Adrenal gland (tissue), 19 donors: ENCODE measurements around the gene NAP1L5. TPM values are rescaled to one million over a fixed set of nuclear protein-coding genes. Genes with fewer than 3 reads are reported as not detected.

Experiments used
- DNase-seq, 7 donors: peaks; one replicate each; pipeline ENCODE4 v3.0.0-alpha.2; 2019 to 2020
- H3K27ac ChIP-seq, 5 donors: fragments of 200-600 bp; sonication (generic) in 4 of 5; 1 replicate in 3 of 5; 2 replicates in 2 of 5; pipeline versions ENCODE4 v1.5.1 to v1.8.0; 2016 to 2020; ENCODE audit warnings: mild to moderate bottlenecking in 1 of 5
- H3K27me3 ChIP-seq: fragments of 200-600 bp; 2 replicates; pipeline ENCODE4 v1.8.0; 2021
- H3K36me3 ChIP-seq, 2 donors: fragments of 200-600 bp; replicated peaks in 1 of 2; 1 replicate in 1 of 2; 2 replicates in 1 of 2; pipeline versions ENCODE4 v1.5.1 to v1.8.0; 2018 to 2022
- H3K4me1 ChIP-seq, 2 donors: fragments of 200-600 bp; replicated peaks in 1 of 2; 1 replicate in 1 of 2; 2 replicates in 1 of 2; pipeline versions ENCODE4 v1.5.1 to v1.8.0; 2018 to 2021
- H3K4me3 ChIP-seq, 4 donors: fragments of 200-600 bp; sonication (generic) in 3 of 4; one replicate each; pipeline ENCODE4 v1.5.1; 2016 to 2018
- H3K9me3 ChIP-seq, 3 donors: fragments of 200-600 bp; sonication (generic) in 1 of 3; replicated peaks in 1 of 3; 1 replicate in 2 of 3; 2 replicates in 1 of 3; pipeline versions ENCODE4 v1.5.1 to v1.8.0; 2016 to 2021
- POLR2A ChIP-seq, 2 donors: fragments of 450-650 bp; IDR thresholded peaks; one replicate each; pipeline ENCODE4 v1.6.1; 2017; ENCODE audit warnings: antibody characterized with exemption in 2 of 2, mild to moderate bottlenecking in 2 of 2, moderate library complexity in 1 of 2
- WGBS, 4 donors: extraction: QIAGEN DNeasy Blood & Tissue Kit in 2 of 4; methylation state at CpG; one replicate each; pipeline versions ENCODE4 v1.1.5 to v1.1.7; 2013 to 2017; 5-methylcytosine and 5-hydroxymethylcytosine counted together
- intact Hi-C, 2 donors: fragments of 100-400 bp; cut with DNase I; formaldehyde crosslinking; loops; one replicate each; pipeline versions ENCODE4 v1.14.1 to v1.15.0; 2022 to 2023
- long read RNA-seq, 10 donors: library from polyadenylated mRNA in 3 of 10; unstranded in 2 of 10; stranded (forward) in 1 of 10; transcript quantifications; one replicate each; pipeline ENCODE4 v2.0.0 and lab custom pipeline, GENCODE V29; 2021 to 2026
- polyA plus RNA-seq, 3 donors: library from polyadenylated mRNA; stranded (reverse); fragments of 200-250 nt in 2 of 3; fragments of 350-450 nt in 1 of 3; fragmentation: Illumina TruSeq in 1 of 3; extraction: RNeasy Lipid Tissue Mini Kit (QIAGEN cat#74804) in 1 of 3; gene quantifications; one replicate each; pipeline ENCODE4 v1.2.3, GENCODE V29; 2013 to 2014
- total RNA-seq, 9 donors: library from RNA; depleted of rRNA in 4 of 9; stranded (reverse); fragments of >200 nt in 4 of 9; fragments of 120-200 nt in 1 of 9; fragmentation: NEBNext Ultra II Directional in 1 of 9; extraction: Animal tissue kit (Norgen Biotek cat#: 25700) in 1 of 9; gene quantifications; one replicate each; pipeline versions ENCODE4 v1.1.0 to v1.2.4, GENCODE V29; 2013 to 2023
- TF ChIP-seq, protein P1 (sequence below), 6 experiments: fragments of 450-650 bp in 4 of 6; fragments of 200-600 bp in 2 of 6; sonication (generic) in 1 of 6; IDR thresholded peaks; 1 replicate in 5 of 6; 2 replicates in 1 of 6; pipeline versions ENCODE4 v1.5.1 to v1.8.0; 2016 to 2021; ENCODE audit warnings: antibody characterized with exemption in 6 of 6, mild to moderate bottlenecking in 2 of 6, moderate library complexity in 1 of 6
- donor health status: healthy with polysubstance abuse.
- donor health status: Bipolar disorder and iron deficiency.
- donor health status: DM: yes; HTN: yes; CAD: no.
- donor health status: DM: no; HTN: no; CAD: no.
- donor health status: DM: no; HTN: no; CAD: no.
- donor health status: DM: yes; HTN: yes; CAD: no.

The NAP1L5 gene, protein sequence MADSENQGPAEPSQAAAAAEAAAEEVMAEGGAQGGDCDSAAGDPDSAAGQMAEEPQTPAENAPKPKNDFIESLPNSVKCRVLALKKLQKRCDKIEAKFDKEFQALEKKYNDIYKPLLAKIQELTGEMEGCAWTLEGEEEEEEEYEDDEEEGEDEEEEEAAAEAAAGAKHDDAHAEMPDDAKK
- total RNA-seq = 10 to 100 TPM in 7 of 9 donors, 1 to 10 TPM in 2; 5.0 to 38.0 (median 13.0) TPM
- 10 to 100 TPM; 13.2 to 57.6 (median 24.9) TPM for polyA plus RNA-seq
- long read RNA-seq, donor 1, transcript NAP1L5-201 (1 exons, 1,915 nt) = major isoform, 19 of 19 reads
- long read RNA-seq, donor 1, partial matches to known transcripts = 0 of 19 reads
- long read RNA-seq, donor 1, other reads (novel, unspliced or antisense) = 0 of 19 reads
- long read RNA-seq, donor 2, transcript NAP1L5-201 (1 exons, 1,915 nt) = major isoform, 17 of 17 reads
- long read RNA-seq, donor 2, partial matches to known transcripts = 0 of 17 reads
- long read RNA-seq, donor 2, other reads (novel, unspliced or antisense) = 0 of 17 reads
- long read RNA-seq, donor 3, transcript NAP1L5-201 (1 exons, 1,915 nt) = major isoform, 24 of 24 reads
- long read RNA-seq, donor 3, partial matches to known transcripts = 0 of 24 reads
- long read RNA-seq, donor 3, other reads (novel, unspliced or antisense) = 0 of 24 reads
- long read RNA-seq, donor 4, partial matches to known transcripts = 0 of 3 reads
- long read RNA-seq, donor 4, other reads (novel, unspliced or antisense) = 0 of 3 reads
- long read RNA-seq, donor 5, transcript NAP1L5-201 (1 exons, 1,915 nt) = major isoform, 26 of 26 reads
- long read RNA-seq, donor 5, partial matches to known transcripts = 0 of 26 reads
- long read RNA-seq, donor 5, other reads (novel, unspliced or antisense) = 0 of 26 reads
- long read RNA-seq, donor 6, transcript NAP1L5-201 (1 exons, 1,915 nt) = major isoform, 10 of 10 reads
- long read RNA-seq, donor 6, partial matches to known transcripts = 0 of 10 reads
- long read RNA-seq, donor 6, other reads (novel, unspliced or antisense) = 0 of 10 reads
- long read RNA-seq, donor 7, transcript NAP1L5-201 (1 exons, 1,915 nt) = major isoform, 12 of 12 reads
- long read RNA-seq, donor 7, partial matches to known transcripts = 0 of 12 reads
- long read RNA-seq, donor 7, other reads (novel, unspliced or antisense) = 0 of 12 reads
- long read RNA-seq, donor 8, transcript NAP1L5-201 (1 exons, 1,915 nt) = major isoform, 19 of 19 reads
- long read RNA-seq, donor 8, partial matches to known transcripts = 0 of 19 reads
- long read RNA-seq, donor 8, other reads (novel, unspliced or antisense) = 0 of 19 reads
- long read RNA-seq, donor 9, transcript NAP1L5-201 (1 exons, 1,915 nt) = major isoform, 11 of 11 reads
- long read RNA-seq, donor 9, partial matches to known transcripts = 0 of 11 reads
- long read RNA-seq, donor 9, other reads (novel, unspliced or antisense) = 0 of 11 reads
- long read RNA-seq, donor 10, transcript NAP1L5-201 (1 exons, 1,915 nt) = major isoform, 8 of 8 reads
- long read RNA-seq, donor 10, partial matches to known transcripts = 0 of 8 reads
- long read RNA-seq, donor 10, other reads (novel, unspliced or antisense) = 0 of 8 reads

DNA sequence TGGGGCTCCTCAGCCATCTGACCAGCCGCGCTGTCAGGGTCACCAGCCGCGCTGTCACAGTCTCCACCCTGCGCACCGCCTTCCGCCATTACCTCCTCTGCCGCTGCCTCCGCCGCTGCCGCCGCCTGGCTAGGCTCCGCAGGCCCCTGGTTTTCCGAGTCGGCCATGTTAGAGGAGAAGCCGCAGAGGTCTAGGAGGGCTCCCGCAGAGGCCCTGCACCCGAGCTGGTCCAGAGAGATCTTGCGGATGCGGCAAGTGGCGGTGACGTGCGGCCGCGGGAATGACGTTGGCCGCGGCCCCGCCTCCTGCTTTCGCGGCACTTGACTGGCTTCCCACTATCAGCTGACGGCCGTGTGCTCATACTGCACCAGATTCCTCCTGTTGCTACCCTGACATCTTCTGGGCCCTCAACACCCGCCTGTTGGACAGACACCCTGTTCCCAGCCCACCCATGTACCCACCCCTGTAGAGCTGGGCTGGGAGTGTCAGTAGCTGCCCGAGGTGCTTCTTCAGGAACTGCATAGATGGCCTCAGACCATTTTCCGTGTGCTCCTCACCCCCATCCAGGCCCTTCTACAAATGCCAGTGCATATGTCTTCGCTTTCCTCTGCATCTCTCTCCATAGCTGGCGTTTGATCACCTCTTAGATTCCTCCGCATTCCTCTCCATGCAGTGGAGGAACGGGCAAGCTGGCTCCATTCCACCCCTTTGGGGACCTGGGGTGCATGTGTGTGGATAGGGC lies at the start of gene NAP1L5:
Gene NAP1L5, minus strand, starts transcription at position 242 of the 742 bp plus-strand sequence. Its CDS starts 75 bp downstream, at position 167.
- peak; percentile 50 to 90 (median 72) for DNase-seq
- peak; percentile 62 to 65 for TF ChIP-seq POLR2A (IDR thresholded peaks at IDR 0.05)
- TF ChIP-seq, protein P1, sequence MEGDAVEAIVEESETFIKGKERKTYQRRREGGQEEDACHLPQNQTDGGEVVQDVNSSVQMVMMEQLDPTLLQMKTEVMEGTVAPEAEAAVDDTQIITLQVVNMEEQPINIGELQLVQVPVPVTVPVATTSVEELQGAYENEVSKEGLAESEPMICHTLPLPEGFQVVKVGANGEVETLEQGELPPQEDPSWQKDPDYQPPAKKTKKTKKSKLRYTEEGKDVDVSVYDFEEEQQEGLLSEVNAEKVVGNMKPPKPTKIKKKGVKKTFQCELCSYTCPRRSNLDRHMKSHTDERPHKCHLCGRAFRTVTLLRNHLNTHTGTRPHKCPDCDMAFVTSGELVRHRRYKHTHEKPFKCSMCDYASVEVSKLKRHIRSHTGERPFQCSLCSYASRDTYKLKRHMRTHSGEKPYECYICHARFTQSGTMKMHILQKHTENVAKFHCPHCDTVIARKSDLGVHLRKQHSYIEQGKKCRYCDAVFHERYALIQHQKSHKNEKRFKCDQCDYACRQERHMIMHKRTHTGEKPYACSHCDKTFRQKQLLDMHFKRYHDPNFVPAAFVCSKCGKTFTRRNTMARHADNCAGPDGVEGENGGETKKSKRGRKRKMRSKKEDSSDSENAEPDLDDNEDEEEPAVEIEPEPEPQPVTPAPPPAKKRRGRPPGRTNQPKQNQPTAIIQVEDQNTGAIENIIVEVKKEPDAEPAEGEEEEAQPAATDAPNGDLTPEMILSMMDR (IDR thresholded peaks at IDR 0.05) = no peak
- H3K36me3 ChIP-seq = no peaks in the 10 kb centered on the region
- peak within 1 kb of the TSS in 4 of 5 donors; percentile 46 to 82 (median 72) for H3K27ac ChIP-seq
- WGBS, 4 donors = 44 to 74% (median 66%) methylated on average over 27 to 40 of the region's 40 CpGs
- no peaks in the 10 kb centered on the region for H3K4me1 ChIP-seq
- no peaks in the 10 kb centered on the region for H3K9me3 ChIP-seq
- H3K27me3 ChIP-seq = no peaks in the 10 kb centered on the region
- peak within 1 kb of the TSS; percentile 57 to 78 (median 64) for H3K4me3 ChIP-seq
- intact Hi-C loops = no loop called here

DNA sequence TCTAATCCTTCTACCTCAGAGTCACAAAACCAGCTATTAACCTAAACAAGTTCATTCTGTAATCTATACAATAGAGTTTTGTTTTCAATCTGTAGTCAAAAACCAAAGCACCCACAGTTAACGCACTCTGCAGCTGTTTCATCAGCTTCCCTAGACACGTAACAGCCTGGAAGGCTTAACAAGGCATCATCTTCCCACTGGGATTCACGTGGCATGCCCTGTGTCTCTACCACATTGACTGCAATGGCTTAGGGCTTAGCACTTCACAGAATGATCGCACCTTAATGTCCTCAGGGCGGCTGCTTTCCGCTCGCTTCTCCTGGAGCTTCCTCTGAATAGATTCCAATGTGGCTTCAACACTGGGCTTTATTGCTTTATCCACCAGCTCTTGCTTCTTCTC lies 49.7 kb upstream of the NAP1L5 start:
- no peak overlapping the region for H3K27ac ChIP-seq
- TF ChIP-seq, protein P1 (IDR thresholded peaks at IDR 0.05) = no peak
- TF ChIP-seq POLR2A (IDR thresholded peaks at IDR 0.05) = no peak
- no peak for DNase-seq
- H3K36me3 ChIP-seq = peaks cover 0 to 55% of the 10 kb centered on the region in 2 donors
- intact Hi-C loops = no loop called here
- H3K9me3 ChIP-seq = no peaks in the 10 kb centered on the region
- H3K27me3 ChIP-seq = no peaks in the 10 kb centered on the region
- peaks cover 14 to 18% of the 10 kb centered on the region in 2 donors for H3K4me1 ChIP-seq
- no peak overlapping the region for H3K4me3 ChIP-seq
- 94 to 99% (median 97%) methylated on average over 7 of the region's 7 CpGs for WGBS, 4 donors

DNA sequence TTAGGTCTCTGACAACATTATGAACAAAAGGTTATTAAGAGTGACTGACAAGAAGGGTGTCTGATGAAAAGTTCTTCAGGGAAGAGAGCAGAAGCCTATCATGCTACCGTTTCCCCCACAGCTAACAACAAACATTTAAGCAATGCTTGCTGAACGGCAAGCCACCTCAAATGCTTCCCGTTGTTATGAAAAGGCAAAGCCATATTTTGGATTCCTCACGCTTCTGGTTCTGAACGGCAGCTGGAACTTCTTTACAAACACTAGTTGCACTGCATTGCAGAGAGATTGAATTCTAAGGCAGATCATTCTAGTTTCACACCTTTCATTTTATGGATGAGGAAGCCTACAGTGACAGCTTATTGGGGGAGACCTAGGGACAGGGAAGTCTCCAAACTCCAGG lies 48.6 kb upstream of the NAP1L5 start:
- DNase-seq = no peak
- Histone ChIP-seq H3K4me1 (peaks cover 14 to 18% of the 10 kb centered on the region in 2 donors), H3K36me3 (peaks cover 0 to 55% of the 10 kb centered on the region in 2 donors), H3K9me3 (no peaks in the 10 kb centered on the region), H3K27ac (peak overlapping the region in 4 of 5 donors; percentile 45 to 77 (median 56)), H3K27me3 (no peaks in the 10 kb centered on the region), H3K4me3 (no peak overlapping the region)
- intact Hi-C loops = no loop called here
- WGBS, 4 donors = 65 to 87% (median 81%) methylated on average over 5 of the region's 5 CpGs
- no peak for TF ChIP-seq POLR2A (IDR thresholded peaks at IDR 0.05)
- TF ChIP-seq, protein P1 (IDR thresholded peaks at IDR 0.05) = no peak
